HG02798 (cell line): ENCODE results near the gene TNS1.
"Not testable (repeated sequence)": the region's sequence is repeated elsewhere in the genome, so short reads cannot be mapped to it uniquely, and the experiment has no call there.

ENCODE experiments used
- ATAC-seq: cut with Tn5 transposase; IDR thresholded peaks from one replicate; pipeline ENCODE4 v1.9.1; 2021; ENCODE audit warnings: mild to moderate bottlenecking; ENCODE audit not compliant: unreplicated experiment, poor library complexity

TNS1 gene

DNA sequence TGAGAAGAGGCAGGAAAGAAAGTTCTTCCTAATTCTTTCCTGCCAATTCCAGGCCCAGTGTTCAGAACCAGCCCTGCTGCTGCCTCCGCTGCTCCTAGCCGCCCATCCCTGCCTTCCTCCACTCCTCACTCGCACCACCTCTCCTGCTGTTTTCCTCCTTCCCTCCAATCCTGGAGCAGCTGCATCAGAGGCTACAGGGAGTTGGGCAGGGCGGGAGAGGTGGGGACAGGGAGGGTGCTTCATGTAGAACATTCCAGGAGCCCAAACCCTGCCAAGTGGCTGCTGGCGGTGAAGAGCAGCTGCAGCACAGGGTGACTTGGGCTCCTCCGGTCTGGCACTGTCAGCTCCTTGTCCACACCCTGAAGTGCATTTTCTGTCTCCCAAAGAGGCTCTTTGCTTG, 176.3 kb downstream of the TNS1 start:
- no peak for ATAC-seq

DNA sequence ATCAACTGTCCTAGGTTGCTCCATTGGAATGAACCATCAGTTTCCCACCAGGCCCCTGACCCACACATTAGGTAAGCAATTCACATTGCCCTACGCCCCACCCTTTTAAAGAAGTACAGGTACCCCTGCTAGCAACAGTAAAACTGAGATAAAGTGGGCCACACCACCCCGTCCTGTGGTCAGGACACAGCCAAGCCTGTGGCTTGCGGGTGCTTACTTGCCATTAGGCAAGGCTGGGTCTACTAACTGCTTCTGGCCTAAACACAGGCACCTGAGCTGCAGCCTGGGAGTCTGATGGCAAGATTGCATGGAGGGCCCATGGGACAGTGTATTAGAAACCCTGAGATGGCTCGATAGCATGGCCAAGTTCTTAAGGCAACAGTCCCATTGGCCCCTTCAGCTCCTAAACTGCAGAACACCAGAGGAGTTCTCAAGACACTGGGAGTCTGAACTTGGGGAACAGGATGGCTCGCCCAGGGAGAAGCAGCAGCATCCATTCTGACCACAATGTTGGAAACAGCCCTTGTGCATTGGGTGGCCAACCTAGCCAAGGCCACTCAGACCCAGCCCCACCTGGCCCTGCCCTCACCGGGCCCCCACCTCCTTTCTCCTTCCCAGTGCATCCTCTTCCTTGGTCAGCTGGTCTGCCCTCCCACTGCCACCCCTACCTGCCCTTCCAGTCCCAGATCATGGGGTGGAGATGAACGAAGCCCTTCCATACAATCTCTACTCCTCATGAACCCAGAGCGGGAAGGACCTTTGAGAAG, 177.1 kb downstream of the TNS1 start:
- ATAC-seq: no peak

DNA sequence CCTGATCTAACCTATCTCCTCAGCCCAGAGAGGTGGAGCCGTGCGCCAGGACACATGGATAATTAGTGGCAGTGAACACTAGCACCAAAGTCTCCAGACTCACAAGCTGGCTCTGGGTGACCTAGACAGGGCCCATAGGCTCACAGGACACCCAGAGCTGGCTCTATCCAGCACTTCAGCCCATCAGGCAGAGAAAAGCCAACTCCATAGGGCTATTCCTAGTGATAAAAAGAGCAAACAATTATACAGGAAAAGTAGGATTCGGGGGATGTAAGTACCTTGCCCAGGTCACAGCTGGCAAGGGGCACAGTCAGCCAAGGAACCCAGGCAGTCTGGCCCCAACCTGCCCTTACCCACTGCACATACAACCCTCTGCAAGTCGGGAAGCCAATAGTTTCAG, 178.6 kb downstream of the TNS1 start:
- no peak for ATAC-seq

DNA sequence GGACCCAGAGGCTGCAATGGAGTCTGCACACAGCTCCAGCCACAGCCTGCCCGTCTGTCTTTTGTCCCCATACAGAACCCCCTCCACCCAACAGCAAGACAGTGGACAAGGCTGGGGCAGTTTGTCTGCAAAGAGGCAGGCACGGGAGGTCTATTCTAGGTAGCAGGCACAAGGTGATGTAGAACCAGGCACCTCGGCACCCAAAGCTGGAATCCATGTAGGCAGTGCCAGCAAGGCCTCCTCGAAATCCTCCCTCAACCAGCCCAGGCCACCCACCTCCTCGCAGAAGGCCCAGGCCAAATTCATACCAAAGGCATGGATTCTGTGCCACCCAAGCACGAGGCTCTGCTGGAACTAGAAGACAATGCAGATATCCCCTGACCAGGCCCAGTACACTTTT, 179.2 kb downstream of the TNS1 start:
- no peak for ATAC-seq

DNA sequence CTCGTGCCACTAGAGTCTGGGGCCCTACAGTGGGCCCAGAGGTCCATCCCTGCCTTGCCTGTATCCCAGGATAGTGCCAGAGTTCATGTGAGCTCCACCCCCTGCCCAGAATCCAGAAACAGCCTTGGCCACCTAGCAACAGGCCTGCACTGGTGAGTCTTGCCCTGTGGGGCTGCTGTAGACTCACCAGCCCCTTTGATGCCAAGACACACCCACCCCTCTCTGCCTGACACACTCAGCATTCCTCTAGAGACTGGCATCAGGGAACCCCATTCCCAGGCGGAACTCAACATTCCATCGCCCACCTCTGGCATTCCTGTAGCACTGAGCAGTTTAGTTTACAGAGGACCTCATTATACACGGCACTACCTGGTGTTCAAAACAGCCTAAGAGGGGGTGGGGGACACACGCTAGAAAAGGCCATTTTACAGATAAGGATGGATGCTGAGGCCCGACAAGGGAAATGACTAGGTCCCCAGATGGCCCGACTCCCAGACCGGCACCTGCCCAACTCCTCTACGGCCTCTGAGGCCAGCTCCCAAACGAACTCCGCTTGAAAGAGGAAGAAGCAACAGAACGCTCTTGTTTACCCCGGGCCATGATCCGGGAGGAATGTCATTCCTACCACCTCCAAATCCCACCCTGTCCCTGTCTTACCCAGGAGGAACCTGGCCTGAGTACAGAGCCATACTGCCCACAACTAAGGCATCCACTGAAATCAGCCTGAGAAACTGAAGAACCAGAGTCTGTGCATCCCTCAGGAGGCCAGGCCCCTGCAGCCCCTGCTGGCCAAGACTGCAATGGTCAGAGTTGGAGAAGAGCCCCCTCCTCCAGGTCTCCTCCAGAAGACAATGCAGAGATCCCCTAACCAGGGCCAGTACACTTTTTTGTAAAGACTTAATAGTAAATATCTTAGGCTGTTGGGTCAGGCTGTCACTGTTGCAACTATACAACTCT, 180.2 kb downstream of the TNS1 start:
- no peak for ATAC-seq

DNA sequence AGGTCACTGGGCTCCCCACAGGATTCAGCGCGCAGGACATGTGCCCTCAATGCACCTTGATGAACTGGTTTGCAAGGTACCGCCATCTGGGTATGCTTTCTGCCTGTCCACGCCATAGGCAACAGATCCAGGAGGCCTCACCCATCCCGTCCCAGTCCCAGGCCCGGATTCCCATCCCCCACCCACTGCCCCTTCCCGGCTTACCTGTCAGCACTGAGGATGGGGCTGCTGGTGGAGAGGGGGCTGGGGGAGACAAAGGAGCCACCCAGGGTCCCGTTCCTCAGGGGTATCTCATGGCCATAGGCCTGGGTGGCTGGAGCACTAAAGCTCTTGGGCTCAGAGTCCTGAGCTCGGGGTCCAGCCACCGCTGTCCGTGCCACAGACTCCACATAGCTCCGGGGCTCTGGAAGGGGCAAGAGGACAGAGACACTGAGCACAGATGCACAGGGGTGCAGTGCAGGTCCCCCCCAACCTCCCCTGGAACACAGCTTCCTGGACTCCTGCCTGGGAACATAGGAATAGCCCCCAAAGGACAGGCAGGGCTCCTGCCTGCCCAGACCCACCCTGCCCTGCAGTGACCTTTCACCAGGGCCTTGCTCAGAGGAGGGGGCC, 181.2 kb downstream of the TNS1 start:
- no peak for ATAC-seq

DNA sequence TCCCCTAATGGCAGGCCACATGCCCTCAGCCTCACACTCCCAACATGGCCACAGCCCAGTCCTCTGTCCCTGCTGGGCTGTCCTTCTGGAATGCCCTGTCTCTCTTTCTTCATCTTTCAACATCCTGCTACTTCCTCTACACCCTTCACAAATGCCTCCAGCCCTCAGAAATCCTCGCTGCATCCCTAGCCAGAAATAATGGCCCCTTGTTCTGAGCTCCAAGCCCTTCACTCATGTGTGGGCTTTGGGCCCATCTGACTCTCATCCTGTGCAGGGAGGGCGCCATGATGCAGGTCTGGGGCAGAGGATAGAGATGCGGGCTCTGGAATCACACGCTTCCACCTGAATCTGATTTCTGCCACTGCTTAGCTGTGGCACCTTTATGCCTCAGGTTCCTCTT, 181.9 kb downstream of the TNS1 start:
- no peak for ATAC-seq

DNA sequence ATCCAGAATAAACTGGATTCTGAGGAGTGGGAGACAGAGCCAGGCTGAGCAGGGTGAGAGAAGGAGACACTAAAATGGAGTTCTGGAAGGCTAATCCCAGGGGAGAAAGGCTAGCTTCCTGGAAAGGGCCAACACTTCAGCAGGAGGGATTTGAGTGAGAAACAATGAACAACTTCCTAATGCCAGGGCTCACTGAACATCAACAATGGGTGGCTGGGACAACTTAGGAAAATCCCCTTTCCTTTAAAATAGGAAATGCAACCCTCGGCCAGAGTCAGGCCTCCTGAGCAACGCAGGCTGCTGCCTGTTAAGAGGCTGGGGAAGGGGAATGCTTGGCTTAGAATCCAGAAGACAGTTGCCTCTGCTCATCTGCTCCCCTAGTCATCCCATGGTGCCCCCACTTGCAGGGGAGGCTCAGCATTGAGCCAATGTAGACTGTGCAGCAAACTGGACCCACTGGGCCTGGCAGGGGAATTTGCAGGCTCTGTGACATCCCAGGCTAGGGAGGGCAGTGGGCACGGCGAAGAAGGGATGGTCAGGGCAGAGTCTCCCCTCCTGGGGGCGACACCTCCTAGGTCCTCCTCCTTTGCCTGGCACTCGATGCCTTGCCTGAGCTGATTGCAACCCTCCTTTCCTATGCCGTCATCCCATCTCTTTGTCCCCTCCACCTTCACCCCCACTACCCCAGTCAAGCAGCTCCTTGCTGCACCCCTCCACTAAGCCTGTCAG, 182.5 kb downstream of the TNS1 start:
- no peak for ATAC-seq

DNA sequence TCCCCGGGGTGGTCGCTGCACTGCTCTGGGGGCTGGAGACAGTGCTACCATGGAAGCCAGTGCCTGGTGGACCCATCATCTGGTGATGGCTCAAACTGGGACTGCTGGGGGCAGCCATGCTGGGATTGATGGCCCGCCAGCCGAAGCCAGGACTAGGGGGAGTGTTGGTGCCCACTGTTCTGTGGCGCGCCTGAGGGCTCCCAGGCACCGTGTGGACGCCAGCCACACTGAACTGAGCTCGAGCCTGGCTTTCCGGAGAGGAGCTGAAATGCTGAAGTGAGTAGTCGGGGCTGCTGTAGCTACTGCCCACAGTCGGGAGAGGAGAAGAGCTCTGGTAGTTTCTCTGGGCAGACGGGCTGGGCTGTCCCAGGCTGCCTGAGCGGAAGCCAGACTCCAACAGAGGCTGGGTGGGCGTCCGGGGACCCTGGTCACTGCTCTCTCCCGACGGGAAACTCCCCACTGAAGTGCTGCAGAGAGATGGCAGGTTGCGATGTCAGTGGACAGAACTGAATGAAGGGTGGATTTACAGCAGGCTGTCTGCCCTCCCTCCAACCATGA, 184.4 kb downstream of the TNS1 start:
- ATAC-seq: no peak

DNA sequence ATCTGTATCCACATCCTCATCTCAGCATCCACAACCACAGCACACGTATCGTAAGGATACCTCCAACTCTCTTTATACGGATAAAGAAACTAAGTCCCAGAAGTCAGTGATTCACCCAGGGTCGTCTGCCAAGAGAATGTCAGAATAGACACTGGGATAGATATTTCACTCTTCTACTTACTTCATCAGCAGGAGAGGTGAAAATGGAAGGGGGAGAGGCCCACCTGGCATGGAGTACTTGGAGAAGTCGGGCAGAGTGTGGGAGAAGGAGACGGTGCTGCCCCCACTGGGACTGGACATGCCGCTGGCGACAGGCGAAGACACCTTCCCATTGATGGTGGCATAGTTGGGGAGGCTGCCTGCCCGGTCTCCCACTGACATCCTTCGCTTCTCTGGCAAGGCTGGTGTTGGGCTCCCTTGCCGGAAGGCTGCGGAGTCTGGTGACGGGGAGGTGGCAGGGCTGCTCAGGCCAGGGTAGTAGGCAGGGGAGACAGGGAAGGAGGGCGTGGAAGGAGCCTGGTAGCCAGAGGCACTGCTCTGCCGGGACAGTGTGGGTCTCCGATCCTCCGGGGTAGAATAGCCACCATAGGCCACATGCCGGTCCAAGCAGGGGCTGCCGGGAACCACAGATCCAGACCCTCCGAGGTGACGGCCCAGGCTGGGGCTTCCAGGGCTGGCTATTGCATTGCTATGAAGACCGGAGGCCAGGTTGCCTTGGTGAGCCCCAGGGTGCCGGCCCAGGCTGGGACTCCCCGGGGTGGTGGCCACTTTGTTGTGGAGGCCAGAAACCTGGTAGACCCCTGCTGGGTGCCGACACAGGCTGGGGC, 185.1 kb downstream of the TNS1 start:
- no peak for ATAC-seq

DNA sequence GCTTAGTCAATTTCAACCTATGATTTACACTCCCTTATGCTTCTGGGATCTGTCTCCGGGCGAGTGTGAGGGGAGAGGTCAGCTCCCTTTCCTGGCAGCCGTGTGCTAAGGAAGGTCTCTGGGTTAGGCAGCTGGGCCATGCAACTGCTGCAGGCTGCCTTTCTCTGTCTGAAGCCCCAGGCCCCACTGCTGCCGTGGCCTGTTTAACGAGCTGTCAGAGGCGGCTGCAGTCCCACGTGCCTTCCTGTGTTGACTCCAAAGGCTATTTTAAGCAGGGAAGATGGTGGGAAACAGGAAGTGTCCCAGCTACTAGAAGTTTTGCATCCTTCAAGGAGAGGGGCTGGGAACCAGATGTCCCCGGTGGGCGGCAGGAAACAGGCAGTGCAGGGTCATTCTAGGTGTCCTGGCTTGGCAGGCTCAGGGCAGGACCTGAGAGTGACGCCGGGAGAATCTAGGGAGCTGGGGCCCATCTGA, 186.4 kb downstream of the TNS1 start:
- no peak for ATAC-seq

DNA sequence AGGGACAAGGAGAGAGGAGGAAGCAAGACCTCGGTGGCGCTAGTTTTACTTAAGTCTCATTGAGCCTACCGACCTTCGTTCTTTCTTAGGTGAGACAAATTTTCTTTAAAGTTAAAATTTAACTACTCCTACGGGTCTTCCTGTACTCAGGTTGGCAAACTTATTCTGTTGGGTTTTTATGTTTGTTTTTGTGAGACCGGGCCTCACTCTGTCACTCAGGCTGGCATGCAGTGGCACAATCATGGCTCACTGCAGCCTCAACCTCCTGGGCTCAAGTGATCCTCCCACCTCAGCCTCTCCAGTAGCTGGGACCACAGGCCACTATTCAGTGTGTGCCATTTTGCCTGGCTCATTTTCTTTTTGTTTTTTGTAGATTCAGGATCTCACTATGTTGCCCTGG, 189.0 kb downstream of the TNS1 start:
- no peak for ATAC-seq

DNA sequence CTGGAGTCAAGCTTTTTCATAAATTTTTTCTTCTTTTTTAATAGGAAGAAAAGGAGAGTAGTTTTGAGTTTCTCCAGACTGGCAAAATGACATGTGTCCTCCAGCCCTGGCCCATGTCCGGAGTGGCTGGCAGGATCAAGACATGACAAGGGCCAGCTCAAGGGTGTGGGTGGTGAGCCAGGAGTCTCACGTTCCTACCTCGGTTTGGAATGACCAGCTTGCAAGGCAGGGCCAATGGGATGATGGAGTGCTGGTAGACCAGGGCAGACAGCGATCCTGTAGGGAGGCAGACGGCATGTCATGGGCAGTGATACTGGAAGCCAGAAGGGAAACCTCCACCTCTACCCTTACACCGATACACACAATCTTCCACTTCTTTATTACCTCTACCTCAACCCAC, 190.6 kb downstream of the TNS1 start:
- no peak for ATAC-seq

DNA sequence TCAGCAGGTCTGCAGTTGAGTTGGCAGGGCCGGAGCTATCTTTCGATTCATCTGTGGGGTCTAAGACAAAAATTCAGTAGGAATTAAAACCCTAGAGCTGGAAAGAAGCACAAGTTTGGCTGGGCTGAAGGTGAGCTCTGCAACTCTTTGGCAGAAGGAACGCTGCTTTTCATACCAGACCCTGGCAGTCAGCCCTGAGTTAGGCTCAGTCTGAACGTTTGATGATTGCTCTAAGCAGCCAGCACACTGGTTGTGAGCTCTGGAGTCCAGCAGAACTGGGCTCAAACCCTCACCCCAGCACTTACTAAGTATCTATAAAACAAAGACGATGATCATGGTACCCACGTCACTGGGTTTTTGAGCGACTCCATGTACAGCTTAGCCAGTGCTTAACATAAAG, 192.5 kb downstream of the TNS1 start:
- ATAC-seq: no peak

DNA sequence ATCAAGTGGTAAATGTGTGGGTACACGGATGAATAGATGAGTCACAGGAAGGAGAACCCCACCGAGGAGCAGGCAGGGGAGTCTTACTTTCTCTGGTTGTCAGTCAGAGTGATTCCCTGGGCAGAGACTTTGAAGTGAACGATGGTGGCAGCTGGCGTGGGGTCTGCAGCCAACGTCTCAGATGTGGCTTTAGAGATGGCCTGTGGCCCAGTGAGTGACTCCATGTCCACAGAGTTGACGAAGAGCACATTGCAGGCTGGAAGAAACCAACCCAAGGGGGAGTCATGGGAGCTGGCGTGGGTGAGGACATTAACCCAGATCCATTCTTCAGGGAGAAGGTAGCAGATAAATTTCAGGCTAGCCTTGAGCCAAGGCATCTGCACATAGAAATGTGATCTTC, 193.1 kb downstream of the TNS1 start:
- no peak for ATAC-seq

DNA sequence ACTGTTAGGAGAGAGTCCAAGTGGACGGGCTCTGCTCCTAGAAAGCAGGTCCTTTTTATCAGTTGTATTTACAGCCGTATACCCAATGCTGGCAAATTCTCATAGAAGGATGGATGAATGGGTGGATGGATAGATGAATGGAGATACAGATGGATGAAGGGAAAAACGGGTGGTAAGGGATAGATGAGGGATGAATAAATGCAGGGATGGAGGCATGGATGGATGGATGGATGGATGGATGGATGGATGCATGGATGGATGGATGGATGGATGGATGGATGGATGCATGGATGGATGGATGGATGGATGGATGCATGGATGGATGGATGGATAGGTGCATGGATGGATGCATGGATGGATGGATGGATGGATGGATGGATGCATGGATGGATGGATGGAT, 193.8 kb downstream of the TNS1 start:
- ATAC-seq: not testable (repeated sequence)

DNA sequence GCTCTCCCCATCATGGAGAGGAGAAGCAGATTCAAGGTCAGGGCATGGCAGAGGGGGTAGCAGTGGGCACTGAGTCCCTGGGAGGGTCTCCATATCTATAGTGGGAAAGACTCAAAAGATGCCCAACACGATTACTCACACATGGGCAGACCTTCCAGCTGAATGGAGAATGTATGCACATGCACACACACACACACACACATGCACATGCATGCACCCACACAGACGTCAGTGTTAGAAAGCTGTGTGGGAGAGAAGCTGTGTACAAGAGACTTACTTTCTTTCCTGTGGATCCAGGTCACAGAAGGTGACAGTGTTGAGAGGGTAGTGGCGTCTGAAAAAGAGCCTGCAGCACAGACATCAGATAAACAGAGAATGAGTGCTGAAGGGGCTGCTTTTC, 194.5 kb downstream of the TNS1 start:
- no peak for ATAC-seq

DNA sequence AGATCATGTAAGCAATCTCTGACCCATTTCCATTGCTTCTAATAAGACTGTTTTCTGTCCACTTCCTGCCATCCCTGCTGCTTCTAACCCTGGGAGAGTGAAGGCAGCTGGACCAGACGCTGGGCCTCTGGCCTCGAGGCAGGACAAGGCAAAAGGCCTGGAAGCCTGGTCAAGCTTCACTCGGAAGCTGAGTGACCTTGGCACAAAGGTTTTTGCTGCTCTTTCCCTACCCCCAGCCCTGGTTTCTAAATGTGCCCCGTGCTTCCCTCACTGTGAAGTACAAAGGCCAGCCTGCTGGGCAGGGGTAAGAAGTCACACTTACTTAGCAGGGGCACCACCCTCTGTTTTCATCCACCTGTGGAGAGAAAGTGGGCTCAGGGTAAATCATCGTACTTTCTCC, 195.0 kb downstream of the TNS1 start:
- no peak for ATAC-seq

DNA sequence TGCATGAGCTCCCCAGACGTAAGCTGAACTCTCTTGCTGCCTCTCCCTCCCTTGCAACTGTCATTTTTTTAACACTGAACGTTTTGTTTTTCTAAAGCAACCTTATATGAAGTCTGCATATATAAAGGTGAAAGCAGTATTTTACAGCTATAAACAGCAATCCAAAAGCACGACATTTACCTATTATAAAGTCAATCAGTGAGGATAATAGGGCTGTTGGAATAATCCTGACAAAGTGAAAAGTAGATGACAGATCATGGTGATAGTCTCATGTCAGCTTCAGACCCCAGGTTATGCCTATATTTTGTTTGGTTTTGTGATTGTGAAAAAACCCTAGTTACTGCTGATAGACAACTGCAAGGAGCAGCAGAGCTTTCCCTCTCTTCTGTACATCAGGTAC, 195.8 kb downstream of the TNS1 start:
- no peak for ATAC-seq
